NCI-H2081 treated with DMSO at 0.1 percent for 48 hours (cell line): ENCODE measurements around the gene CEP89.
"Not testable (repeated sequence)": the region's sequence is repeated elsewhere in the genome, so short reads cannot be mapped to it uniquely, and the experiment has no call there.

Experiments used
- DNase-seq: peaks from one replicate; lab custom pipeline; 2025; lab: John Stamatoyannopoulos, UW

The CEP89 gene

GRCh38 chr19:32869369-32869965 lies 102.3 kb downstream of the CEP89 start, which contains the start of gene SLC7A9:
Gene SLC7A9 (minus strand): TSS chr19:32869767. CDS start chr19:32868534, 1,233 bp downstream.
- no peak for DNase-seq

- no peak for DNase-seq
Observed at GRCh38 chr19:32868206-32868950, 103.4 kb downstream of the CEP89 start.

- DNase-seq, result not testable (repeated sequence)
Observed at GRCh38 chr19:32867436-32867835, 104.3 kb downstream of the CEP89 start.

GRCh38 chr19:32866564-32867265 lies 105.0 kb downstream of the CEP89 start:
- DNase-seq, result no peak

- DNase-seq, result no peak
Observed at GRCh38 chr19:32866061-32866460, 105.7 kb downstream of the CEP89 start.

GRCh38 chr19:32865326-32865725 lies 106.4 kb downstream of the CEP89 start:
- DNase-seq, result no peak

GRCh38 chr19:32864318-32865007 lies 107.3 kb downstream of the CEP89 start:
- DNase-seq, result no peak

GRCh38 chr19:32863841-32864240 lies 107.9 kb downstream of the CEP89 start:
- no peak for DNase-seq

GRCh38 chr19:32863301-32863700 lies 108.5 kb downstream of the CEP89 start:
- DNase-seq, result no peak

GRCh38 chr19:32862741-32863140 lies 109.0 kb downstream of the CEP89 start:
- DNase-seq, result no peak

GRCh38 chr19:32862173-32862572 lies 109.6 kb downstream of the CEP89 start:
- DNase-seq, result no peak

GRCh38 chr19:32861596-32861995 lies 110.2 kb downstream of the CEP89 start:
- no peak for DNase-seq

- DNase-seq, result no peak
Observed at GRCh38 chr19:32859591-32859990, 112.2 kb downstream of the CEP89 start.

GRCh38 chr19:32858559-32858958 lies 113.2 kb downstream of the CEP89 start:
- no peak for DNase-seq

- DNase-seq, result no peak
Observed at GRCh38 chr19:32858155-32858554, 113.6 kb downstream of the CEP89 start.

- no peak for DNase-seq
Observed at GRCh38 chr19:32857584-32857983, 114.2 kb downstream of the CEP89 start.

- DNase-seq, result not testable (repeated sequence)
Observed at GRCh38 chr19:32856818-32857217, 114.9 kb downstream of the CEP89 start.

GRCh38 chr19:32852216-32852615 lies 119.5 kb downstream of the CEP89 start:
- no peak for DNase-seq

GRCh38 chr19:32848035-32848434 lies 123.7 kb downstream of the CEP89 start:
- not testable (repeated sequence) for DNase-seq

GRCh38 chr19:32843716-32844245 lies 128.0 kb downstream of the CEP89 start:
- no peak for DNase-seq

- DNase-seq, result no peak
Observed at GRCh38 chr19:32842061-32842460, 129.7 kb downstream of the CEP89 start.

GRCh38 chr19:32837531-32837930 lies 134.2 kb downstream of the CEP89 start:
- no peak for DNase-seq
